Fibroblast of pulmonary artery (primary cell): ENCODE data around the gene SNED1.

Experiments
- DNase-seq: peaks from one replicate; pipeline ENCODE4 v3.0.0-alpha.2; 2010; ENCODE audit warnings: low read depth
- H3K4me3 ChIP-seq: replicated peaks from 2 replicates; pipeline ENCODE4 v1.5.1; 2011; ENCODE audit warnings: low read depth, mild to moderate bottlenecking, control low read depth, low read length, moderate library complexity
- TF ChIP-seq, protein P1 (sequence below): IDR thresholded peaks from 2 replicates; pipeline ENCODE4 v1.5.1; 2011; ENCODE audit warnings: mild to moderate bottlenecking, control low read depth, low read length, inconsistent platforms; ENCODE audit errors: missing control alignments

Gene SNED1

DNA sequence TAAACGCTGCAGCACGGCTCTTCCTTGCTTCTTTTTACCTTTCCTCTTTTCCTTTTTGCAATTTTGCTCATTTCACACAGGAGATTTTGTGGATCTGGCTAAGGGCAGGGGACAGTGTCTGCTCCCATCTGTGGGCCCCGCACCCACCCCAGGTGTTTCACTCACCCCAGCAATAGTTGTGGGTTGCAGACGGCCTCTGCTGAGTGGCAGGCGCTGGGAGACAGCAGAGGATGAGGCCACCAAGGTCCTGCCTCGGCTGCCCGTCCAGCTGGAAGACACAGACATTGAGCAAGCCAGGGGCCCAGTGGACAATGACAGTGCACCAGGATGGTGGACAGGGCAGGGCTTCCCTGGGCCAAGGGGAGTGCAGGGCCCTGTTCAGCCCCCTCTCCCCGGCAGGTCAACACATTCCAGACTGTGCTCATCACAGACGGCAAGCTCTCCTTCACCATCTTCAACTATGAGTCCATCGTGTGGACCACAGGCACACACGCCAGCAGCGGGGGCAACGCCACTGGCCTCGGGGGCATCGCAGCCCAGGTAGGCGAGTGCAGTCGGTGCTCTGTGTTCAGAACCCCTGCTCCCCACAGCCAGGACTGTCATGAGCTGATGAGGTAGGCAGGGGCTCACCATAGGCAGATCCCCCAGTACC is 35.0 kb downstream of the SNED1 start:
- TF ChIP-seq, protein P1, sequence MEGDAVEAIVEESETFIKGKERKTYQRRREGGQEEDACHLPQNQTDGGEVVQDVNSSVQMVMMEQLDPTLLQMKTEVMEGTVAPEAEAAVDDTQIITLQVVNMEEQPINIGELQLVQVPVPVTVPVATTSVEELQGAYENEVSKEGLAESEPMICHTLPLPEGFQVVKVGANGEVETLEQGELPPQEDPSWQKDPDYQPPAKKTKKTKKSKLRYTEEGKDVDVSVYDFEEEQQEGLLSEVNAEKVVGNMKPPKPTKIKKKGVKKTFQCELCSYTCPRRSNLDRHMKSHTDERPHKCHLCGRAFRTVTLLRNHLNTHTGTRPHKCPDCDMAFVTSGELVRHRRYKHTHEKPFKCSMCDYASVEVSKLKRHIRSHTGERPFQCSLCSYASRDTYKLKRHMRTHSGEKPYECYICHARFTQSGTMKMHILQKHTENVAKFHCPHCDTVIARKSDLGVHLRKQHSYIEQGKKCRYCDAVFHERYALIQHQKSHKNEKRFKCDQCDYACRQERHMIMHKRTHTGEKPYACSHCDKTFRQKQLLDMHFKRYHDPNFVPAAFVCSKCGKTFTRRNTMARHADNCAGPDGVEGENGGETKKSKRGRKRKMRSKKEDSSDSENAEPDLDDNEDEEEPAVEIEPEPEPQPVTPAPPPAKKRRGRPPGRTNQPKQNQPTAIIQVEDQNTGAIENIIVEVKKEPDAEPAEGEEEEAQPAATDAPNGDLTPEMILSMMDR: no peak
- DNase-seq: no peak
- H3K4me3 ChIP-seq: no peak overlapping the region

DNA sequence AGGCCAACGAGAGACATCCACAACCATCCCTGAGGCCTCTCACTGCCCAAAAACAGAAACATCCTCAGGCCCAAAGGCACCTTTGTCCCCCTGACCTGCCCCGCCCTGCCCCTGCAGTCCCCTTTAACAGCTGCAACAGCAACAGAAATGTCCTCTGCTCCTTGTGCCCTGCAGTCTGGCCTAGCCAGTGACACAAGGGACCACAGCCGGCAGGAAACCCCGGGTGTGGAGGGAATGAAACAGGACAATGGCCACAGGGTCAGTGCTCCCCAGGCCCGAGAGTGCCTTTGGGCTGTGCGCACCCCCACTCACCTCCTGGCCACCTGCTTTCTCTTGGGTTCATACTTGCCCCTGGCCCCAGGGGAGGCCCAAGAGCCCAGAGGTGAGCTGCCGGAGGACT is 35.6 kb downstream of the SNED1 start:
- H3K4me3 ChIP-seq: no peak overlapping the region
- no peak for DNase-seq
- TF ChIP-seq, protein P1: no peak

DNA sequence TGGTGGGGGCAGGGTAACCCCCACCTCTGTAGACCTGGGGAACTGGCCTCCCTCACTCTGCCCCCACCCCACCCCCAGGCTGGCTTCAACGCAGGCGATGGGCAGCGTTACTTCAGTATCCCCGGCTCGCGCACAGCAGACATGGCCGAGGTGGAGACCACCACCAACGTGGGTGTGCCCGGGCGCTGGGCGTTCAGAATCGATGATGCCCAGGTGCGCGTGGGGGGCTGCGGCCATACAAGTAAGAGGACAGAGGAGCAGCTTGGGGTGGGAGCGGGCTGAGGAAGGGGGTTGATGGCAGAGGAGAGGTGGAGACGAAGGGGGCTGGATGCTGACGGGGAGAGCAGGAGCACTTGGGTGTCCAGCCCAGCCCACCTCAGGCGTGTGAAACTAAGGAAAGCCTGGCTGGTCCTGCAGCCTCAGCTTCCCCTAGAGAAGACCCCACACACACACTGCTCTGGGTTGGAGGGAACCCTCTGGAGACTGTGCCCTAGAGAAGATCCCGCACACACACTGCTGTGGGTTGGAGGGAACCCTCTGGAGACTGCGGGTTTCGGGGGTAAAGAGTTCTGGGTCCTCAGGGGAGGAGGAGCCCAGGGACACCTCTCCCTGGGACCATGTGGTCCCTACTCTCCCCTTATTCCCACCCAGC is 36.2 kb downstream of the SNED1 start:
- DNase-seq: no peak
- TF ChIP-seq, protein P1: no peak
- no peak overlapping the region for H3K4me3 ChIP-seq

DNA sequence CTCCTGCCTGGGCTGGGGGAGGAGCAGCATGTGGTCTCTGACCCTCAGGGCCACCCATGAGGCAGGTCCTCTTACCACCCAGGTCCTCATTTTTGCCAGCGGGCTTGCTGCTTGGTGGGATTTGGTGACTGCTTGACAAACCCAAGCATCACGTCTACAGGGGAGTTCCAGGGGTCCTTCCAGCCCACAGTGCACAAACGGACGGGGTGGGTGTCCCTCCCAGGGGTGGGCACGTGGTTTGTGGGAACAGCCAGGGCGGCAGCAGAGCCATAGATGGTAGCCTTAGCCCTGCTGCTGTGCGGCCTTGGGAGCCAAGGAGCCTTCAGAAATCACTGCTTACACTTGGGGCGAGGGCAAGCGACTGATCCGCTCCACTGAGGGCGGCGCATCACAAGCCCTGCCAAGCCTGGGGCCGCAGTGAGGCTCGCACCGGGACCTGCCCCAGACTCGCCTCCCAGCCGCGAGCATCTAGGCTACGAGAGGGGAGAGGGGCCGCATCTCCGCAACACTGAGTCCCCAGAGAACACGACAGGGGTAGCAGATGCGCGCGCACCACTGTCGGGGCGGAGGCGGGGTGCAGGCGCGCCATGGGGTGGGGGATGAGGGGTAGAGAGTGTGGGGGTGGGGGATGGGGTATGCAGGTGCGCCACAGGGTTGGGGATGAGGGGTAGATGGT is 36.9 kb downstream of the SNED1 start:
- TF ChIP-seq, protein P1: no peak
- no peak for DNase-seq
- no peak overlapping the region for H3K4me3 ChIP-seq

DNA sequence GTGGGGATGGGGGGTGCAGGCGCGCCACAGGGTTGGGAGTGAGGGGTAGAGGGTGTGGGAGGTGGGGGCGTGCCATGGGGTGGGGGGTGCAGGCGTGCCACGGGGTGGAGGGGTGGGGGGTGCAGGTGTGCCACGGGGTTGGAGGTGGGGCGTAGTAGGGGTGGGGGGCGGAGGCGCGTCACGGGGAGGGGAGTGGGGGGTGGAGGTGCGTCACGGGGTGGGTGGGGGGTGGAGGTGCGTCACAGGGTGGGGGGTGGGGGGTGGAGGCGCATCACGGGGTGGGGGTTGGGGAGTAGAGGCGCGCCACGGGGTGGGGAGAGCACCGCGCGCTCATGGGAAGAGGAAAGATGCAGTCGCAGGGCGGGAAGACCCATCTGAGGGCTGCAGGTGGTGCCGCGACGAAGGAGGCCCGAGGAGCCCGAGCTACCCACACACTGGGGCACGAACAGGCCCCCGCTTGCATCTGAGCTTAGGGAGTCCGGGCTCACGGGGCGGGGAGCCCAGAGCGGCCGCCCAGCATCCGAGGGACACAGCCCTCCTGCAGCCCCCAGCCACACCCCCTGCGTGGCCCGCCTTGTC is 37.5 kb downstream of the SNED1 start:
- no peak overlapping the region for H3K4me3 ChIP-seq
- DNase-seq: no peak
- TF ChIP-seq, protein P1: no peak

DNA sequence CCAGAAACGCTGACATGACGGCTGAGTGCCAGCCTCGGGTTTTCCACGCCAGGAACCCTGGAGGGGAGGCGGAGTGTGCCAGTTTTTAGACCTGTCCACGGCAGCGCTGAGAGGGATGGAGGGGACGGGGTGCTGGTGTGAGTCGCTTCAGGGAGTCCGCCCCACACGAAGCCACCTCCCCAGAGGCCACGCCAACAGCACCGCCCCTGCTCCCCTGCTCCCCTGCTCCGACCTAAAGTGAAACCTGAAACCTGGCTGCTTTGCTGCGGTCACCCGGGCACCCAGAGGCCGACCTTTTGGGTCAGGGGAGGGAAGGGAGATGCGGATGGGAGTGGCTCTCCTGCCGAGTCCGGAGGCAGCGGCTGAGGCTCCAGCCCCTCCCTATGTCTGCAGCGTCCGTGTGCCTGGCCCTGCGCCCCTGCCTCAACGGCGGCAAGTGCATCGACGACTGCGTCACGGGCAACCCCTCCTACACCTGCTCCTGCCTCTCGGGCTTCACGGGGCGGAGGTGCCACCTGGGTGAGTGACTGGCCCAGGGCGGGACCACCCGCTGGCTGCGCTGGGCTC is 38.1 kb downstream of the SNED1 start:
- TF ChIP-seq, protein P1: no peak
- DNase-seq: no peak
- H3K4me3 ChIP-seq: no peak overlapping the region
